Stimulated activated CD4-positive, alpha-beta T cell treated with anti-CD3 and anti-CD28 coated beads, TNF-alpha, amount 100 ng/mL, for 24 hours (primary cell): Measurements from ENCODE around the gene INPP5D.
A peak's percentile ranks its signal among the peaks of the same experiment; 100 is the strongest.
"Not testable (repeated sequence)": the region's sequence is repeated elsewhere in the genome, so short reads cannot be mapped to it uniquely, and the experiment has no call there.

Experiments used
- DNase-seq, 3 experiments: peaks; one replicate each; pipeline ENCODE4 v3.0.0-alpha.2; 2020; ENCODE audit warnings: low read depth in 3 of 3

INPP5D gene

GRCh38 chr2:233141901-233142300 is 81.8 kb downstream of the INPP5D start:
- no peak for DNase-seq

GRCh38 chr2:233142355-233142897 is 82.3 kb downstream of the INPP5D start:
- no peak for DNase-seq

- DNase-seq: no peak
Measured at GRCh38 chr2:233143700-233144331, 83.7 kb downstream of the INPP5D start.

GRCh38 chr2:233145726-233146125 is 85.6 kb downstream of the INPP5D start:
- DNase-seq: no peak

- no peak for DNase-seq
Measured at GRCh38 chr2:233146194-233146593, 86.1 kb downstream of the INPP5D start.

- no peak for DNase-seq
Measured at GRCh38 chr2:233147136-233147828, 87.1 kb downstream of the INPP5D start.

GRCh38 chr2:233147829-233148167 is 87.7 kb downstream of the INPP5D start:
- DNase-seq: no peak

GRCh38 chr2:233148354-233148753 is 88.2 kb downstream of the INPP5D start:
- DNase-seq: no peak

- no peak for DNase-seq
Measured at GRCh38 chr2:233152541-233152940, 92.4 kb downstream of the INPP5D start.

- no peak for DNase-seq
Measured at GRCh38 chr2:233153146-233153798, 93.1 kb downstream of the INPP5D start.

- DNase-seq: no peak
Measured at GRCh38 chr2:233156001-233156400, 95.9 kb downstream of the INPP5D start.

GRCh38 chr2:233156461-233156860 is 96.3 kb downstream of the INPP5D start:
- DNase-seq: not testable (repeated sequence)

- no peak for DNase-seq
Measured at GRCh38 chr2:233161730-233162129, 101.6 kb downstream of the INPP5D start.

- DNase-seq: no peak
Measured at GRCh38 chr2:233162770-233163169, 102.6 kb downstream of the INPP5D start.

GRCh38 chr2:233163486-233164103 is 103.5 kb downstream of the INPP5D start:
- no peak for DNase-seq

GRCh38 chr2:233164128-233164635 is 104.0 kb downstream of the INPP5D start:
- no peak for DNase-seq

GRCh38 chr2:233164967-233165366 is 104.8 kb downstream of the INPP5D start:
- DNase-seq: no peak

- no peak for DNase-seq
Measured at GRCh38 chr2:233165543-233165894, 105.4 kb downstream of the INPP5D start.

GRCh38 chr2:233165895-233166661 is 105.9 kb downstream of the INPP5D start:
- DNase-seq: peak in 1 of 3 experiments; percentile 22

- DNase-seq: no peak
Measured at GRCh38 chr2:233168445-233168844, 108.3 kb downstream of the INPP5D start.

- DNase-seq: no peak
Measured at GRCh38 chr2:233168919-233169318, 108.8 kb downstream of the INPP5D start.

- no peak for DNase-seq
Measured at GRCh38 chr2:233171344-233171743, 111.2 kb downstream of the INPP5D start.
